GM19468 (cell line): ENCODE data around the gene RFC5.
A peak's percentile ranks its signal among the peaks of the same experiment; 100 is the strongest.
"Not testable (repeated sequence)": the region's sequence is repeated elsewhere in the genome, so short reads cannot be mapped to it uniquely, and the experiment has no call there.

ENCODE experiments used
- ATAC-seq: cut with Tn5 transposase; IDR thresholded peaks from one replicate; pipeline ENCODE4 v1.9.1; 2021; ENCODE audit warnings: mild to moderate bottlenecking, moderate library complexity, moderate number of reproducible peaks; ENCODE audit not compliant: unreplicated experiment; ENCODE audit errors: extremely low read depth

The RFC5 gene

DNA sequence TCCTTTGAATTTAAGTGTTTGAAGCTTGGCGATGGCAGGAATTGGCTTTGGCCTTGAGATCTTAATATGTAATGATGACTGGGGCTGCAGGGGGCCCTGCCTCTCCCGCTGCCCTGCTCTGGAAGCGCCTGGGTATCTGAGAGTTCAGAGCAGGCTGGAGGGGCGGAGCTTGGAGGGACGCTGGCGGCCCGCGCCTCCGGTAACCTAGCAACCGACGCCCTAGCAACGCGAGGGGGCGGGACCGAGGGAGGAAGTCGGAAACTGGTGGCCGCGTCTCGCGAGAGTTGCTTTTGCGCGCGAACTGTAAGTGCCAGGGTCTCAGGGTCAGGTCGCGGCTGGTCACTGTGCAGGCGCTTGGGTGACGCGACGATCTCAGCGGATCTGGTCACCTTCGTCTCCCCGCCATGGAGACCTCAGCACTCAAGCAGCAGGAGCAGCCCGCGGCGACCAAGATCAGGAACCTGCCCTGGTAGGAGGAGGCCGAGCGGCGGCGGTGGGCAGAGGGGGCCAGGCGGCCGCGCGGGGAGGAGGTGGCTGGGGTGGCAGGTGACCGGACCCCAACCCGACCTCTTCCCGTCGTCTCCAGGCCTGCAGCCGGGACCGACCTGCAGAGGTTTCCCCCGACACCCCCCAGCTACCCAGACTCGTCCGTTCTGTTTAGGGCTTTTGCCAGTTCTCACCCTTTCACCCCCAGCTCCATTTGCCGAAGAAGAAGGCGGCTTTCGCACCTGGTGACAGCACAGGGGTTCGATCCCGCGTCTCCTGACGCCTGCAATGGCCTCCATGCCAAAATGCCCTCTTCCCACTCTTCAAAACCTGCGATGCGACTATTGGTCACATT, at the start of gene RFC5:
Gene RFC5, plus strand, starts transcription at position 280 of the 841 bp plus-strand sequence. Its CDS starts 125 bp downstream, at position 405.
- ATAC-seq: peak; percentile 94

- no peak for ATAC-seq
Observed at GRCh38 chr12:117967043-117967442, 49.5 kb upstream of the RFC5 start.

GRCh38 chr12:117967512-117967911, 49.0 kb upstream of the RFC5 start:
- ATAC-seq: no peak

GRCh38 chr12:117968151-117968789, 48.2 kb upstream of the RFC5 start:
- ATAC-seq: no peak

- ATAC-seq: peak; percentile 69
Observed at GRCh38 chr12:117968826-117969659, 47.5 kb upstream of the RFC5 start, which contains the start of gene KSR2. KSR2 (minus strand) TSS chr12:117968990; CDS start chr12:117968255, 735 bp downstream.

DNA sequence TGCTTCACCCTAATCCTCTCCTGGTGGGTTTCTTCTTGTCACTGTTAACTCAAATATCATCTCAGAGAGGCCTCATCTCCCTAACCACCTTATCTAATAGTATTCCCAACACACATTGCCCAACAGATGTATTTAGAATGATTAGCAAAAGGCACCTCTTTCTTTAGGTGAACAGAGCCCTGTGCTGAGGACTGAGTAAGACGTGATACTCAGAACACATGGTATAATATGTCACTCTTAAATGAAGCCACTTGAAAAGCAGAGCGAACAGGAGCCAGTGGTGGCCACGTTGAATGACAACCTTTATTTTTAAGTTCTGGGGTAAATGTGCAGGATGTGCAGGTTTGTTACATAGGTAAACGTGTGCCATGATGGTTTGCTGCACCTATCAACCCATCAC, 46.2 kb upstream of the RFC5 start:
- no peak for ATAC-seq

DNA sequence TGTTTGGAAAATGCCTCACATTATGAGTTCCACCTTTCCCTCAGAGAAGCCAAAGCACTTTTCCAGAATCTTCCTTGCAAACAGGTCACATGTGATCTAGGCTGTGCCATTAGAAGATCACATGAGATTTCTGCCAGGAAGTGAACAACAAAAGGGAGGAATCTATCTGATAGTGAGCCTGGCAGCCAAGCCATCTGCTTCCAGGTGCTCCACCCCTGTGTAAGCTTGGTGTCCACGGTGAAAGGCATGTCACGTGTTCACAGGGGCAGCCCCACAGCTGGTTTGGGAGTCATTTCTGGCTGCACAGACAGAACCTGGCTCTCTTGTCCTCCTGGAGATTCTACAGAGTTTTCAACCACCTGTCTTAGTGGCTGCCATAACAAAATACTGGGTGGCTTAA, 44.2 kb upstream of the RFC5 start:
- no peak for ATAC-seq

DNA sequence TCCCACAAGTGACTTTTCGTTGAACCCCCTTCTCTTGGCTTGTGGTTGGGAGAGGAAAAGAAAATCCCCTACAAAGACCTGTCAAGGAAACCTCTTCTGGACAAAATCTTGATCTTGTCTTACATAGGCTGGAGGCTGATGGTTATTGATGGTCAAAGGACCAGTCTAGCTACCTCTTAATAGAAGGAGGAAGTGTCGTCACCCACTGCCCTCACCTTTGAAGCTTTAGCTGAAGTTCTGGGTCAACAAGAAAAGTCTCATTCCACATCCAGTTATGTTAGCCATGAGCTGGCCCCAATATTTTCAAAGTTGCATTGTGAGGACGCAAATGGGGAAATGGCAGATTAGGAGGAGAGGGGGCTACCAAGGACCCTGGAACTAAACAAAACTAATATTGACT, 41.5 kb upstream of the RFC5 start:
- ATAC-seq: no peak

DNA sequence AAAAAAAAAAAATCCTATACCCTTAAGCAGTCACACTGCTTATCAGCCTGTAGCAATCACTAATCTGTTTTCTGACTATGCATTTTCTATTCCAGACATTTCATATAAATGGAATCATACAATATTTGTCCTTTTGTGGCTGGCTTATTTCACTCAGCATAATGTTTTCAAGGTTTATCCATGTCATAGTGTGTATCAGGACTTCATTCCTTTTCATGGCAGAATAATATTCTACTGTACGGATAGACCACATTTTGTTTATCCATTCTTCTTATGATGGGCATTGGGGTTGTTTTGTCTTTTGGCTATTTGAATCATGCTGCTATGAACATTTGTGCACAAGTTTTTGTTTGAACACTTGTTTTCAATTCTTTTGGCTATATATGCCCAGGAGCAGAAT, 39.1 kb upstream of the RFC5 start:
- no peak for ATAC-seq

DNA sequence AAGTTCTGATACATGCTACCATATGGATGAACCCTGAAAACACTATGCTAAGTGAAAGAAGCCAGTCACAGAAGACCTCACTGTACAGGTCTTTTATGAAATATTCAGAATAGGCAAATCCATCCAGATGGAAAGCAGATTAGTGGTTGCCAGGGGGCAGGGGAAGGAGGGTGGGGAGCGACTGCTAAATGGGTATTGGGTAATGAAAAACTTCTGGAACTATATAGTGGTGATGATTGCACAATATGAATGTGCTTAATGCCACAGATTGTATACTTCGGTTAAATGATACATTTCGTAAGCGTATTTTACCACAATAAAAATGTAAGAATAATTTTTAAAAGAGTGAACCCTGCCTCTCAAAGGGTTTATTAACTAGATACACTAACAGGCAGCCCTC, 35.9 kb upstream of the RFC5 start:
- ATAC-seq: no peak

- ATAC-seq: no peak
Observed at GRCh38 chr12:117981267-117981666, 35.2 kb upstream of the RFC5 start.

DNA sequence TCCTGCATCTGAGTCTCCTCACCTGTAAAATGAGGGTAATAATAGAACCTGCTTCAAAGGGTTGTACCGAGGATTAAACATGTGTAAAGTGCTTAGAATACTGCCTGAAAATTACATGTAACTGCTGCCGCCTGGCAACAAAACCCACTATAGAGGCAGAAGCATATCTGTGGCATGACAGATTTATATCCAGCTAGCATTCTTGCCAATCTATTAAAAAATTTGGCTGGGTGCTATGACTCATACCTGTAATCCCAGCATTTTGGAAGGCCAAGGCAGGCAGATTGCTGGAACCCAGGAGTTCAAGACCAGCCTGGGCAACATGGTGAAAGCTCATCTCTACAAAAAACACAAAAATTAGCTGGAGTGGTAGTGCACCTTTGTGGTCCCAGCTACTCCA, 31.3 kb upstream of the RFC5 start:
- ATAC-seq: no peak

DNA sequence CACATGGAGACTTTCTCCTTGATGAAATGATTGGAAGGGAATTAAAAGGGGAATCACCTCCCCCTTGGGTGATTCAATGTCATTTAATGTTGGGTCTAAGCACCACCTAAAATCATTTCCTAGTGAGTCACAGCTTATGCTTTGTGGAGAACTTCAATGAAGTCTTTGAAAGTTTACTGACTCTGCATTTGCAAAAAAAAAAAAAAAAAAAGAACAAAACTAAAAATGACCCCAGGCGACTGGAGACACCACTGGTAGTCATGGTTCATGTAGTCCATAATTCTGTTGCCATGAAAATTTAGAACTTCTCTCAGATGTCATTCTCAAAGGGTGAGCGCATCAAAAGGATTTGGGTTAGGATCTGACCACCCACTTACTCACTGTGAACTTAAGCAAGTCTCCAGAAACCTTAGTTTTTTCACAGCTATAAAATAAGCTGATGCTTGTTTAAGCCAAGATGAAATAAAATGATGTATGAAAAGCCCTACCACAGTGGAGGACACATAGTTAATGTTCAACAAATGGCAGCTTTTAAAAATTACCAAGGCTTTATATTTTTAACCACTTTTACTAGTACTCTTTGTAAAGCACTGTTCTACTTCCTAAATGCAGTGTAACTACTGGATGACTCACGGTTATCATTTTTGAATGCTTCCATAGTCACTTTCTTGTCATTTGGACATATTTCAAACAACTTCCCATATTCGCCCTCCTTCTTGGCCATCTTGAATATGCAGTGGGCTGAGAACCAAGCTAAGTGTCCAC, 29.6 kb upstream of the RFC5 start:
- no peak for ATAC-seq

DNA sequence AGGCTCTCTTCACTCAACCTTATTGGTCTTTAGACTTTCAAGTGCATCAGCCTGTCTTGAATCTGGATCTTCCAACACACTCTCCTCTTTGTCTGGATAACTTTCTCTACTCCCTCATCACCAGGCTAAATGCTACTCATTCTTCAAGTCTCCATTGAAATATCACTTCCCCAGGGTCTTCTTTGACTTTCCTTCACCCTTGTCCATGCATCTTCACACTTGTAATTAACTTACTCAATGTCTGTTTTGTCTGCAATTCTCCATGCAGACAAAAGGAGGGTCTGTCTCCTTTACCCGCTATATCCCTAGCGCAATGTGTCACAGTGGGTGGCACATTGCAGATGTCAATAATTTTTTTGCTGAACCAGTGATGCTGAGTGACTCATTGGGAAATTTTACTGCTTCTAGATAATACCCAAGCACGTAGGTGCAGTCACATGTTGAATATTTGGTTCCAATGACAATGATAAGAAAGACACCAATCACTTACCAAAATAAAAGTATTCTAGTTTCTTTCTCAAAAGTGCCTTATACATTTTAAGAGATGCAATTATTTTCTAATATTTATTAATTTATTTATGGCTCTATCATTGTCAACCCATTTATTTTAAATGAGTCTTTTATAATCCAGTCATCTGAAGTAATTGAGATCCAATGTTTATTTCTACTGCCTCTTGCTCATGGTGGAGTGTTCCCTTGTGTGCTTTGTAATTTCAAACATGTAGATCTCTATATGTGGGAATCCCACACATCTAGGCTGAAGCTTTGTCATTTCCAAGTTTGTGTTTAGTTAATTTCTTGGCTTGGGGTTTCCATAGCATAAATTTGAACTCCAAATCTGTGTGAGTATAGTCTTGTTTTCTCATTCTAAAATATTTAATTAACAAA, 21.7 kb upstream of the RFC5 start:
- no peak for ATAC-seq

GRCh38 chr12:117998719-117999118, 17.8 kb upstream of the RFC5 start:
- no peak for ATAC-seq

GRCh38 chr12:117999806-118000205, 16.7 kb upstream of the RFC5 start:
- not testable (repeated sequence) for ATAC-seq

GRCh38 chr12:118010903-118011302, 5.6 kb upstream of the RFC5 start:
- ATAC-seq: no peak

DNA sequence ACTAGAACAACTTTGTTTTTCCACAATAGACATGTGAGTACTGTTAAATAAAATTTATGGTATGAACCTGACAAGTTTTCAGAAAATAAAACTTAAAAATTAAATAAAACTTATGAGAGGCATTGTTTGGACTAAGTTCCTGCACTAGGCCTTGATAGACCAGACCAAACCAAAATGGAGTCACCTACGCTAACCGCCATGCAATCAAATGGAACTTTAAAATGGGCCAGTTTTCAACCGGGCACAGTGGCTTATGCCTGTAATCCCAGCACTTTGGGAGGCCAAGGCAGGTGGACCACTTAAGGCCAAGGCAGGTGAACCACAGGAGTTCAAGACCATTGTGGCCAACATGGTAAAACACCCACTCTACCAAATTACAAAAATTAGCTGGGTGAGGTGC, 5.1 kb upstream of the RFC5 start:
- no peak for ATAC-seq

- ATAC-seq: no peak
Observed at GRCh38 chr12:118011961-118012360, 4.5 kb upstream of the RFC5 start.
